HFF-Myc (cell line): ENCODE data around the gene SKOR2.
A peak's percentile ranks its signal among the peaks of the same experiment; 100 is the strongest.
"Not testable (repeated sequence)": the region's sequence is repeated elsewhere in the genome, so short reads cannot be mapped to it uniquely, and the experiment has no call there.

Experiments
- DNase-seq: peaks from one replicate; pipeline ENCODE4 v3.0.0-alpha.2; 2011; ENCODE audit warnings: low read depth; ENCODE audit errors: extremely low read depth
- H3K4me3 ChIP-seq: replicated peaks from 2 replicates; pipeline ENCODE4 v1.5.1; 2011; ENCODE audit warnings: low read depth, mild to moderate bottlenecking, control low read depth, low read length
- CTCF ChIP-seq: IDR thresholded peaks from 2 replicates; pipeline ENCODE4 v1.5.1; 2012; ENCODE audit warnings: mild to moderate bottlenecking, low read depth, low read length, control low read depth; ENCODE audit errors: missing control alignments

The SKOR2 gene

GRCh38 chr18:47215554-47216138, 35.8 kb downstream of the SKOR2 start:
- DNase-seq, result peak; percentile 25
- H3K4me3 ChIP-seq, result no peak overlapping the region
- TF ChIP-seq CTCF, result peak; percentile 60

- H3K4me3 ChIP-seq, result no peak overlapping the region
- TF ChIP-seq CTCF, result no peak
- no peak for DNase-seq
Measured at GRCh38 chr18:47209171-47209570, 42.3 kb downstream of the SKOR2 start.

- no peak for DNase-seq
- no peak for TF ChIP-seq CTCF
- H3K4me3 ChIP-seq, result no peak overlapping the region
Measured at GRCh38 chr18:47206945-47207637, 44.4 kb downstream of the SKOR2 start.

GRCh38 chr18:47204908-47205522, 46.4 kb downstream of the SKOR2 start:
- peak; percentile 85 for TF ChIP-seq CTCF
- no peak overlapping the region for H3K4me3 ChIP-seq
- no peak for DNase-seq

- DNase-seq, result no peak
- TF ChIP-seq CTCF, result no peak
- no peak overlapping the region for H3K4me3 ChIP-seq
Measured at GRCh38 chr18:47203626-47204464, 47.6 kb downstream of the SKOR2 start.

- H3K4me3 ChIP-seq, DNase-seq: not testable (repeated sequence)
Measured at GRCh38 chr18:47195961-47196360, 55.5 kb downstream of the SKOR2 start.

GRCh38 chr18:47191961-47192360, 59.5 kb downstream of the SKOR2 start:
- no peak overlapping the region for H3K4me3 ChIP-seq
- DNase-seq, result no peak
- TF ChIP-seq CTCF, result no peak
